Stimulated activated naive B cell treated with anti-CD40 and anti-IgM and Interleukin-4, amounts not matched to agents 10 μg/mL and 1 μg/mL and 100 μg/mL, for 72 hours (primary cell): ENCODE results near the gene MAN1C1.
"Not testable (repeated sequence)": the region's sequence is repeated elsewhere in the genome, so short reads cannot be mapped to it uniquely, and the experiment has no call there.

Experiments used
- ATAC-seq, 2 donors: fragments of 150-1000 bp; cut with Tn5 transposase; replicated peaks; 2 replicates each; pipeline ENCODE4 v1.10.0; 2021; ENCODE audit warnings: moderate library complexity in 1 of 2
- DNase-seq: peaks from one replicate; pipeline ENCODE4 v3.0.0; 2021
- H3K27ac Mint-ChIP-seq: one replicate; pipeline ENCODE4 v1.8.0; 2022; ENCODE audit warnings: mild to moderate bottlenecking, mixed read lengths
- H3K27me3 Mint-ChIP-seq, 2 donors: one replicate each; pipeline ENCODE4 v1.8.0; 2022; ENCODE audit warnings: mixed read lengths in 2 of 2
- H3K36me3 Mint-ChIP-seq, 2 donors: one replicate each; pipeline ENCODE4 v1.8.0; 2022; ENCODE audit warnings: mixed read lengths in 2 of 2, mild to moderate bottlenecking in 1 of 2
- H3K4me1 Mint-ChIP-seq, 2 donors: one replicate each; pipeline ENCODE4 v1.8.0; 2022; ENCODE audit warnings: mixed read lengths in 2 of 2, mild to moderate bottlenecking in 1 of 2
- H3K4me3 Mint-ChIP-seq, 2 donors: one replicate each; pipeline ENCODE4 v1.8.0; 2022; ENCODE audit warnings: mild to moderate bottlenecking in 2 of 2, mixed read lengths in 2 of 2, moderate library complexity in 1 of 2
- H3K9me3 Mint-ChIP-seq, 2 donors: one replicate each; pipeline ENCODE4 v1.8.0; 2022; ENCODE audit warnings: mixed read lengths in 2 of 2, mild to moderate bottlenecking in 1 of 2

The MAN1C1 gene

GRCh38 chr1:25687221-25688017 is 70.8 kb downstream of the MAN1C1 start:
- Mint-ChIP-seq H3K9me3 (no peaks in the 10 kb centered on the region), H3K27me3 (peaks cover 13 to 20% of the 10 kb centered on the region in 2 donors), H3K4me1 (no peaks in the 10 kb centered on the region), H3K27ac (no peak overlapping the region), H3K4me3 (no peak overlapping the region), H3K36me3 (no peaks in the 10 kb centered on the region)
- DNase-seq (no peak), ATAC-seq (no peak)

- no peak overlapping the region for H3K27ac Mint-ChIP-seq
- peaks cover 7 to 14% of the 10 kb centered on the region in 2 donors for H3K27me3 Mint-ChIP-seq
- H3K36me3 Mint-ChIP-seq, result no peaks in the 10 kb centered on the region
- H3K9me3 Mint-ChIP-seq, result no peaks in the 10 kb centered on the region
- ATAC-seq, result no peak
- no peak for DNase-seq
- H3K4me1 Mint-ChIP-seq, result no peaks in the 10 kb centered on the region
- H3K4me3 Mint-ChIP-seq, result no peak overlapping the region
Observed at GRCh38 chr1:25688390-25689119, 72.0 kb downstream of the MAN1C1 start.

GRCh38 chr1:25689686-25690381 is 73.2 kb downstream of the MAN1C1 start:
- H3K27ac Mint-ChIP-seq, result no peak overlapping the region
- H3K4me1 Mint-ChIP-seq, result no peaks in the 10 kb centered on the region
- DNase-seq (no peak), ATAC-seq (no peak)
- peaks cover 7 to 9% of the 10 kb centered on the region in 2 donors for H3K27me3 Mint-ChIP-seq
- H3K36me3 Mint-ChIP-seq, result no peaks in the 10 kb centered on the region
- no peak overlapping the region for H3K4me3 Mint-ChIP-seq
- no peaks in the 10 kb centered on the region for H3K9me3 Mint-ChIP-seq

- Mint-ChIP-seq H3K9me3 (no peaks in the 10 kb centered on the region), H3K27me3 (peaks cover 2 to 6% of the 10 kb centered on the region in 2 donors), H3K27ac (no peak overlapping the region), H3K4me3 (no peak overlapping the region), H3K36me3 (no peaks in the 10 kb centered on the region), H3K4me1 (no peaks in the 10 kb centered on the region)
- no peak for ATAC-seq
- no peak for DNase-seq
Observed at GRCh38 chr1:25690396-25690956, 73.9 kb downstream of the MAN1C1 start.

DNA sequence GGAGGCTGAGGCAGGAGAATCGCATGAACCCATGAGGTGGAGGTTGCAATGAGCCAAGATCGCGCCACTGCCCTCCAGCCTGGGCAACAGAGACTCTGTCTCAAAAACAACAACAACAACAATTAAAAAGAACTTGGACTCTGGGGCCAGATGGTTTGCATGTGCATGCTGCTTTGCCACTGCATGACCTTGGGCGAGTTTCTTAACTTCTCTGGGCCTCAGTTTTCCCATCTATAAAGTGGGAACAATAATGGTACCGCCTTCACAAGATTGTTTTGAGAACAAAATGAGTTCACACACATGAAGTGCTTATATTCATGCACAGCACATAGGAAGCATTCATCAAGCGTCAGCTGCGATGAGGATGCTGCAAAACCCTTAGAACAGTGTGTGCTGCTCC is 74.6 kb downstream of the MAN1C1 start:
- H3K4me3 Mint-ChIP-seq, result no peak overlapping the region
- ATAC-seq (no peak), DNase-seq (no peak)
- peaks cover 0 to 4% of the 10 kb centered on the region in 2 donors for H3K27me3 Mint-ChIP-seq
- H3K9me3 Mint-ChIP-seq, result no peaks in the 10 kb centered on the region
- H3K27ac Mint-ChIP-seq, result no peak overlapping the region
- H3K4me1 Mint-ChIP-seq, result peaks cover 0 to 4% of the 10 kb centered on the region in 2 donors
- H3K36me3 Mint-ChIP-seq, result no peaks in the 10 kb centered on the region

DNA sequence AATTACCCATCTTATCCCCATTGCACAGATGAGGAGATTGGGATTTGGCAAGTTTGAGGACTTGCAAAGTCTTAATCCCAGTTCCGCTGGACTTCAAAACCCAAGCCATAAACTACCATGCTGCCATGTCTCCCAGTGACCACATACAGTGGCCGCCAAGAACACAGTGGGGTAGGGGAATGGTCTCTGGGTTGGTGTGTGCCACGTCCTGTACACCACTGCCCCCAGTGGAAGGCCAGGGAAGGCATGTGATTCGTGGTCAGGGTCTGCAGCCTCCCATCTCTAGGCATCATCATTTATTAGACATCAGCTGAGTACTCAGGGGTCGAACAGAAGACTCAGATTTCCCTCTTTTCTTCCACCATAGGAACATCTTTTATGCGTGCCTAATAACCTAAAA is 76.0 kb downstream of the MAN1C1 start:
- no peak overlapping the region for H3K4me3 Mint-ChIP-seq
- H3K27me3 Mint-ChIP-seq, result peaks cover 0 to 8% of the 10 kb centered on the region in 2 donors
- DNase-seq, result no peak
- peaks cover 0 to 4% of the 10 kb centered on the region in 2 donors for H3K4me1 Mint-ChIP-seq
- H3K36me3 Mint-ChIP-seq, result no peaks in the 10 kb centered on the region
- ATAC-seq, result peak; percentile 39 to 57
- H3K9me3 Mint-ChIP-seq, result no peaks in the 10 kb centered on the region
- no peak overlapping the region for H3K27ac Mint-ChIP-seq

DNA sequence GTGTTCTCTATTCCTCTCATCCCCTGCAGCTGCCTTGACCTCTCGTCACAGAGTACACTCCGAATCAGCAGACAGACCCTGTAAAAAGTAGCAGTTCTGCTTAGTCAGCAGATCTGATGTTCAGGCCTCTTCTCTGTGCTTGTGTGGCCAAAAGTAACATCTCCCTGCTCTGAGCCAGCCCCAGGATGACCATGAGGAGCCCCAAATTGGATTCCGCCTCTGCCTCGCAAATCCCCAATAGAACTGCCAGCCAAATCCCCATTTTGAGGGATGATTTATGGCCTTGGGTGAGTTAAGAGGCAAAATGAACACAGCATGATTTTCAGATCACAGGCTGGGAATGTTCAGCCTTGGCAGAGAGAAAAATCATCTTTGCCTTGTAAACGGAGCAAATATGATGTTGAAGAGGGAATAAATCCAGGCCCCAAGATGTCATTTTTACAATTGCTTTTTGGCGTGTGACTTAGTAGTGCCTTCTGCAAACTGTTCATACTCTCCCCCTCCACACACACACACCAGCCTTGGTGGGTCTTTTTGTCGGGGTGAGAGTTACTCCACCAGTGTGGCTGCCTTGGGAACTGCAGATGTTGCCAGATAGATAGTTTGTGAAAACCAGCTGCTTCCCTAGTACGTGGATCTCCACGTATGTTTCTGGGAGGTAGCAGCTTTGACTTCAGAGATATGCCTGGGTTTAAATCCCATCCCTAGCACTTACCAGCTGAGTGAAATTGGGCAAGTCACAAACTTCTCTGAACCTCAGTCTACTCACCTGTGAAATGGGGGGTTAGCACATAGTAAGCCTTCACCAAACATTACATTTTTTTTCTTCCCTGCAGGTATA is 77.8 kb downstream of the MAN1C1 start:
- no peak overlapping the region for H3K27ac Mint-ChIP-seq
- DNase-seq (no peak), ATAC-seq (no peak)
- no peaks in the 10 kb centered on the region for H3K9me3 Mint-ChIP-seq
- no peaks in the 10 kb centered on the region for H3K36me3 Mint-ChIP-seq
- H3K27me3 Mint-ChIP-seq, result peaks cover 5 to 15% of the 10 kb centered on the region in 2 donors
- H3K4me1 Mint-ChIP-seq, result peaks cover 0 to 4% of the 10 kb centered on the region in 2 donors
- H3K4me3 Mint-ChIP-seq, result no peak overlapping the region

DNA sequence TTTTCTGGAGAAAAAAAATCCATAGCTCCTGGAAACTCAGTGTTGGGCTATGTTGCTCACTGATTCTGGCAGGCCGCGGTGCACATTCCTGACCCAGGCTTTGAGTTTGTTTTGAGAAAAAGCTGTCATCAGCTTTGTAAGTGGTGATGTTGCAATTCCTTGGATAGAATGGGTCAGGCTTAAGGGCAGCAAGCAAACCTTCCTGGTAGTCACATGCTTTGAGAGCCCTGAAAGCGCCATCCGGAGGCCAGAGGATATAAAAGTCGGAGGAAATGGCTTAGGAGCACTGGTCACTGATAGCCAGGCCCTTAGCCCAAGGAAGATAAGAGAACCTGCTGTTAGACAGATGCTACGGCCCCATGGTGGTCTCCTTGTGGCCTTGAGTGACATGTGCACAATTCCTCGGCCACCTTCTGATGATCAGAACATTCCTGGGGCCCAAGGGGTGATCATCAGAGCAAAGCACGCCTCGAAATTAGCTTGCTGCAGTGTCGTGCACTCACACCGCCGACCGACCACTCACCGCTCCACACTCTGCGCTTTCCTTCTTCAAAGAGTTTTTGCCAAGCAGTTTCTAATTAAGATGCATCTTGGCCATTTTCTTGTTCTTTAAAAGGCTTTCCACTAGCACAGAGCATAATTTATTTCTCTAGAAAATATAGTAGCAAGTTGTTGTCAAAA is 78.6 kb downstream of the MAN1C1 start:
- Mint-ChIP-seq H3K4me3 (no peak overlapping the region), H3K36me3 (no peaks in the 10 kb centered on the region), H3K27me3 (peaks cover 5 to 15% of the 10 kb centered on the region in 2 donors), H3K9me3 (no peaks in the 10 kb centered on the region), H3K27ac (no peak overlapping the region), H3K4me1 (peaks cover 0 to 4% of the 10 kb centered on the region in 2 donors)
- ATAC-seq (no peak), DNase-seq (no peak)

GRCh38 chr1:25695771-25696311 is 79.2 kb downstream of the MAN1C1 start:
- no peak overlapping the region for H3K27ac Mint-ChIP-seq
- peaks cover 11 to 15% of the 10 kb centered on the region in 2 donors for H3K27me3 Mint-ChIP-seq
- ATAC-seq (no peak), DNase-seq (no peak)
- H3K36me3 Mint-ChIP-seq, result no peaks in the 10 kb centered on the region
- no peak overlapping the region for H3K4me3 Mint-ChIP-seq
- peaks cover 0 to 4% of the 10 kb centered on the region in 2 donors for H3K4me1 Mint-ChIP-seq
- no peaks in the 10 kb centered on the region for H3K9me3 Mint-ChIP-seq

GRCh38 chr1:25696643-25697042 is 80.1 kb downstream of the MAN1C1 start:
- not testable (repeated sequence) for H3K4me1 Mint-ChIP-seq, H3K9me3 Mint-ChIP-seq, H3K4me3 Mint-ChIP-seq, H3K36me3 Mint-ChIP-seq, ATAC-seq, H3K27ac Mint-ChIP-seq, DNase-seq
- H3K27me3 Mint-ChIP-seq, result peaks cover 11 to 15% of the 10 kb centered on the region in 2 donors

DNA sequence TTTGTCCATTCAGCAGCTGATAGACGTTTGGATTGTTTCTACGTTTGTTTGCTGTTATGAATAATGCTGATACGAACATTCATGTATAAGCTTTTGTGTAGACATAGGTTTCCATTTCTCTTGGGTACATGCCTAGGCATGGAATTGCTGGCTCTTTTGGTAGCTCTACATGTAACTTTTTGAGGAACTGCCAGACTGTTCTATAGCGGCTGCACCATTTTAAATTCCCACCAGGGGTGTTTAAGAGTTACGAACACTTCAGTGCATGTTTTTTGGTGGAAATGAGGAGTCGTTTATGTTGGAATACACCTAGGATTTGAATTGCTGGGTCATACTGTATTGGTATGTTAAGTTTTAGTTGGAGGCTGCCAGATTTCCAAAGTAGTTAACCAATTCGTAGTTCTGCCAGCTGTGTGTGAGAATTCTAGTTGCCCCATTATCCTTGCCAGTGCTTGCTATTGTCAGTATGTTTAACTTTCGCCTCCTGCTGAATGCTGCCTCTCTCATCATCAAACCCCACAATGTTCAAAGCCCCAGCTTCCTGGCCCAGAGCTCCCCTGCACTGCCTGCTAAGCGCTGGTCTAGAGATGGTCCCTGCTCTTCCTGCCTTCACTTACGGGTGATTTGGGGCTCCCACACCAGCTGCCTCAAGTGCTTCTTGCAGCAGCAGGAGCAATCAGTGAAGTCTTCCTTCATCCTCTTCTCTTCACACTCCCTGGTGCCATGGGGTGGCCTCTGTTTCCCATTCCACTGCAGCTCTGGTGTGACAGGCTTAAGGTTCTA is 81.0 kb downstream of the MAN1C1 start:
- Mint-ChIP-seq H3K27ac (no peak overlapping the region), H3K4me1 (peaks cover 0 to 4% of the 10 kb centered on the region in 2 donors)
- no peak for DNase-seq

GRCh38 chr1:25698252-25698651 is 81.7 kb downstream of the MAN1C1 start:
- Mint-ChIP-seq H3K4me3 (no peak overlapping the region), H3K27me3 (peaks cover 11 to 15% of the 10 kb centered on the region in 2 donors), H3K9me3 (no peaks in the 10 kb centered on the region), H3K27ac (peak overlapping the region; percentile 14), H3K36me3 (no peaks in the 10 kb centered on the region), H3K4me1 (peaks cover 0 to 4% of the 10 kb centered on the region in 2 donors)
- ATAC-seq, result no peak
- DNase-seq, result no peak

More for the DNA sequence above, 81.0 kb downstream of the MAN1C1 start:
- H3K27me3 Mint-ChIP-seq, result peaks cover 11 to 15% of the 10 kb centered on the region in 2 donors
- H3K36me3 Mint-ChIP-seq, result no peaks in the 10 kb centered on the region
- no peaks in the 10 kb centered on the region for H3K9me3 Mint-ChIP-seq
- ATAC-seq, result no peak
- no peak overlapping the region for H3K4me3 Mint-ChIP-seq
